ENCODE data around the gene COASY.

Gene COASY

DNA sequence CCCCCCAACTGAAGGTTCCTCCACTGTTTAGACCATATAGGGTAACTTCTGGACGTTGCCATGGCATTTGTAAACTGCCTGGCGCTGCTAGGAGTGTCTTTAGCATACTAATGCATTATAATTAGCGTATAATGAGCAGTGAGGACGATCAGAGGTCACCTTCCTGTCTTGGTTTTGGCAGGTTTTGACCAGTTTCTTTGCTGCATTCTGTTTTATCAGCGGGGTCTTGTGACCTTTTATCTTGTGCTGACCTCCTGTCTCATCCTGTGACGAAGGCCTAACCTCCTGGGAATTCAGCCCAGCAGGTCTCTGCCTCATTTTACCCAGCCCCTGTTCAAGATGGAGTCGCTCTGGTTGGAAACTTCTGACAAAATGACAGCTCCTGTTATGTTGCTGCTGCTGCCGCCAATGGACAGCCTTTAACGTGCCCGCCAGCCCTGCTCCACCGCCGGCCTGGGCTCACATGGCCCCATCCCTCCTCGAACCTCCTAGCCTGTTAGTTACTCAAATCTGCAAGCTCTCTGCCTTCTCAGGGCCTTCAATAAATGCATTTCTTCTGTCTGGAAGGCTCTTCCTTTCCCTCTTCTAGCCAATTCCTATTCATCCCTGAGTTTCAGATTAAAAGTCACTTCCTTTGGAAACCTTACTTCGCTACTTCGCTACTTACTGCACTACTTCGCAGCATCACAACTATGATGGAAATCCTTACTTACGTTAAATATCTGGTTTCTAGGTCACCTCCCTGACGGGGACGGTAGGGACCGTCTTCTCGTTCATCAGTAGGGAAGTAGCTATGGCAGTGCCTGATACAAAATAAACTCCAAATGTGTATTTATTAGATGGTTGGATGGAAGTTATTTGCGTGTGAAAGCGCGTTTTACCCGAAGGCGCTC is 26.5 kb upstream of the COASY start:
- Histone ChIP-seq H2AFZ (ENCODE audit: low read length) (0 out of 2 replicates have a peak overlapping the region, but pooled peaks have one; percentile 32), H3F3A (ENCODE audit: insufficient read depth, low read length) (no peaks in the 10 kb centered on the region), H3K27ac (ENCODE audit: low read depth, low read length, poor library complexity, severe bottlenecking) (peak overlapping the region; percentile 79), H3K9me2 (ENCODE audit: low read depth, low read length) (no peaks in the 10 kb centered on the region), H3K4me3 (ENCODE audit: low read depth, low read length, poor library complexity, severe bottlenecking) (peak overlapping the region; percentile 70), H3K36me3 (ENCODE audit: insufficient read depth, low read length) (peaks cover 7% of the 10 kb centered on the region), H3K27me3 (ENCODE audit: insufficient read depth, low read length) (no peaks in the 10 kb centered on the region), H4K20me1 (ENCODE audit: insufficient read depth, low read length) (no peaks in the 10 kb centered on the region), H3K4me1 (ENCODE audit: insufficient read depth, low read length, severe bottlenecking) (peaks cover 35% of the 10 kb centered on the region), H3K9ac (ENCODE audit: low read length) (peak overlapping the region; percentile 68), H3K4me2 (ENCODE audit: low read length) (peak overlapping the region; percentile 87), H3K9me3 (ENCODE audit: low read length) (no peaks in the 10 kb centered on the region), H3K79me2 (ENCODE audit: insufficient read depth, low read length) (no peaks in the 10 kb centered on the region)
- no peak for TF ChIP-seq EZH2 (IDR thresholded peaks at IDR 0.05; ENCODE audit: borderline replicate concordance, low read length)
- TF ChIP-seq, protein P1, sequence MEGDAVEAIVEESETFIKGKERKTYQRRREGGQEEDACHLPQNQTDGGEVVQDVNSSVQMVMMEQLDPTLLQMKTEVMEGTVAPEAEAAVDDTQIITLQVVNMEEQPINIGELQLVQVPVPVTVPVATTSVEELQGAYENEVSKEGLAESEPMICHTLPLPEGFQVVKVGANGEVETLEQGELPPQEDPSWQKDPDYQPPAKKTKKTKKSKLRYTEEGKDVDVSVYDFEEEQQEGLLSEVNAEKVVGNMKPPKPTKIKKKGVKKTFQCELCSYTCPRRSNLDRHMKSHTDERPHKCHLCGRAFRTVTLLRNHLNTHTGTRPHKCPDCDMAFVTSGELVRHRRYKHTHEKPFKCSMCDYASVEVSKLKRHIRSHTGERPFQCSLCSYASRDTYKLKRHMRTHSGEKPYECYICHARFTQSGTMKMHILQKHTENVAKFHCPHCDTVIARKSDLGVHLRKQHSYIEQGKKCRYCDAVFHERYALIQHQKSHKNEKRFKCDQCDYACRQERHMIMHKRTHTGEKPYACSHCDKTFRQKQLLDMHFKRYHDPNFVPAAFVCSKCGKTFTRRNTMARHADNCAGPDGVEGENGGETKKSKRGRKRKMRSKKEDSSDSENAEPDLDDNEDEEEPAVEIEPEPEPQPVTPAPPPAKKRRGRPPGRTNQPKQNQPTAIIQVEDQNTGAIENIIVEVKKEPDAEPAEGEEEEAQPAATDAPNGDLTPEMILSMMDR (IDR thresholded peaks at IDR 0.05; ENCODE audit: low read length), result no peak

DNA sequence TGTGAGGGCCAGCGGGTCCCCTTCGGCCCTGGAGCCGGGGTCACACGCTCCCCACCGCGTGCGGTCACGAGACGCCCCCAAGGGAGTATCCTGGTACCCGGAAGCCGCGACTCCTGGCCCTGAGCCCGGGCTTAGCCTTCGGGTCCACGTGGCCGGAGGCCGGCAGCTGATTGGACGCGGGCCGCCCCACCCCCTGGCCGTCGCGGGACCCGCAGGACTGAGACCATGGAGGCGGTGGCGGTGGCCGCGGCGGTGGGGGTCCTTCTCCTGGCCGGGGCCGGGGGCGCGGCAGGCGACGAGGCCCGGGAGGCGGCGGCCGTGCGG is 25.9 kb upstream of the COASY start, which contains the start of gene NAGLU:
NAGLU (plus strand) TSS at position 194 of the 324 bp plus-strand sequence; CDS start at position 226, 32 bp downstream.
- H2AFZ ChIP-seq (ENCODE audit: low read length), result 0 out of 2 replicates have a peak within 1 kb of the TSS, but pooled peaks have one; percentile 32
- no peaks in the 10 kb centered on the region for H4K20me1 ChIP-seq (ENCODE audit: insufficient read depth, low read length)
- no peaks in the 10 kb centered on the region for H3F3A ChIP-seq (ENCODE audit: insufficient read depth, low read length)
- no peaks in the 10 kb centered on the region for H3K79me2 ChIP-seq (ENCODE audit: insufficient read depth, low read length)
- TF ChIP-seq EZH2 (IDR thresholded peaks at IDR 0.05; ENCODE audit: borderline replicate concordance, low read length), result no peak
- TF ChIP-seq, protein P1 (IDR thresholded peaks at IDR 0.05; ENCODE audit: low read length), result no peak
- H3K9me2 ChIP-seq (ENCODE audit: low read depth, low read length), result no peaks in the 10 kb centered on the region
- peak within 1 kb of the TSS; percentile 87 for H3K4me2 ChIP-seq (ENCODE audit: low read length)
- no peaks in the 10 kb centered on the region for H3K27me3 ChIP-seq (ENCODE audit: insufficient read depth, low read length)
- no peaks in the 10 kb centered on the region for H3K9me3 ChIP-seq (ENCODE audit: low read length)
- H3K9ac ChIP-seq (ENCODE audit: low read length), result peak within 1 kb of the TSS; percentile 68
- H3K4me3 ChIP-seq (ENCODE audit: low read depth, low read length, poor library complexity, severe bottlenecking), result peak within 1 kb of the TSS; percentile 70
- H3K4me1 ChIP-seq (ENCODE audit: insufficient read depth, low read length, severe bottlenecking), result peaks cover 29% of the 10 kb centered on the region
- H3K36me3 ChIP-seq (ENCODE audit: insufficient read depth, low read length), result peaks cover 10% of the 10 kb centered on the region
- H3K27ac ChIP-seq (ENCODE audit: low read depth, low read length, poor library complexity, severe bottlenecking), result peak within 1 kb of the TSS; percentile 79

DNA sequence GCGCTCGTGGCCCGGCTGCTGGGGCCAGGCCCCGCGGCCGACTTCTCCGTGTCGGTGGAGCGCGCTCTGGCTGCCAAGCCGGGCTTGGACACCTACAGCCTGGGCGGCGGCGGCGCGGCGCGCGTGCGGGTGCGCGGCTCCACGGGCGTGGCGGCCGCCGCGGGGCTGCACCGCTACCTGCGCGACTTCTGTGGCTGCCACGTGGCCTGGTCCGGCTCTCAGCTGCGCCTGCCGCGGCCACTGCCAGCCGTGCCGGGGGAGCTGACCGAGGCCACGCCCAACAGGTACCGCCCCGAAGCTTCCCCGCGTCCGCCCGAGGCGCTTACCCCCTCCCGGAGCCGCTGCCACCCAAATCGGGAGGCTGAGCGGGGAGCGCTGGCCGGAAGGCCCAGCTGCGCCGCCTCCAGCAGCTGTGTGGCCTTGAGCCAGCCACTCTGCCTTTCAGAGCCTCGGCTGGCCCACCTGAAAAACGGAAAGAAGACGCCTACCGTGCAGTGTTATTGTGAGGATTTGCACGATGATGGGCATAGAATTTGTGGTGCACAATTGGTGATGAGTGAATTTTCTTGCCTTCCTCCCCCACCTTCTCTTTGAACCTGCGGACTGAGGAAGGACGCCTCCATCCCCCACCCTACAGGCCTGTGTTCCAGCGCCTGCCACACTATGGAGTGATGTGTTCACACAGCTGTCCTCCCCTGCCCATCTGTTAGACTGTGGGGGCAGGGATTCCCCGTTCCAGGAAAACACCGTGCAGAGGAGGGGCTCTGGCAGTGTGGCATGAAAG is 25.4 kb upstream of the COASY start:
- Histone ChIP-seq H3K4me3 (ENCODE audit: low read depth, low read length, poor library complexity, severe bottlenecking) (peak overlapping the region; percentile 70), H3K4me1 (ENCODE audit: insufficient read depth, low read length, severe bottlenecking) (peaks cover 24% of the 10 kb centered on the region), H2AFZ (ENCODE audit: low read length) (no peak overlapping the region), H4K20me1 (ENCODE audit: insufficient read depth, low read length) (no peaks in the 10 kb centered on the region), H3K9ac (ENCODE audit: low read length) (peak overlapping the region; percentile 63), H3K9me2 (ENCODE audit: low read depth, low read length) (no peaks in the 10 kb centered on the region), H3K36me3 (ENCODE audit: insufficient read depth, low read length) (peaks cover 16% of the 10 kb centered on the region), H3K27ac (ENCODE audit: low read depth, low read length, poor library complexity, severe bottlenecking) (peak overlapping the region; percentile 65), H3K79me2 (ENCODE audit: insufficient read depth, low read length) (no peaks in the 10 kb centered on the region), H3K9me3 (ENCODE audit: low read length) (no peaks in the 10 kb centered on the region), H3F3A (ENCODE audit: insufficient read depth, low read length) (no peaks in the 10 kb centered on the region), H3K4me2 (ENCODE audit: low read length) (peak overlapping the region; percentile 82), H3K27me3 (ENCODE audit: insufficient read depth, low read length) (no peaks in the 10 kb centered on the region)
- TF ChIP-seq, protein P1 (IDR thresholded peaks at IDR 0.05; ENCODE audit: low read length), result no peak
- no peak for TF ChIP-seq EZH2 (IDR thresholded peaks at IDR 0.05; ENCODE audit: borderline replicate concordance, low read length)

Measured in OCI-LY1 (cell line).